ENCODE measurements around the gene AQP3.

Gene AQP3

GRCh38 chr9:33473643-33474352, 26.4 kb upstream of the AQP3 start, which contains the start of gene NOL6:
Gene NOL6 (minus strand): TSS chr9:33473924. CDS start chr9:33473842, 82 bp downstream.
- peak; percentile 96 for DNase-seq (ENCODE audit: low spot score)
- TF ChIP-seq CTCF (IDR thresholded peaks at IDR 0.05; ENCODE audit: extremely low read depth, missing control alignments) = no peak

- TF ChIP-seq CTCF (IDR thresholded peaks at IDR 0.05; ENCODE audit: extremely low read depth, missing control alignments) = no peak
- DNase-seq (ENCODE audit: low spot score) = peak; percentile 5
Measured at GRCh38 chr9:33472881-33473615, 25.7 kb upstream of the AQP3 start.

GRCh38 chr9:33472171-33472880, 24.9 kb upstream of the AQP3 start:
- no peak for TF ChIP-seq CTCF (IDR thresholded peaks at IDR 0.05; ENCODE audit: extremely low read depth, missing control alignments)
- DNase-seq (ENCODE audit: low spot score) = no peak

- TF ChIP-seq CTCF (IDR thresholded peaks at IDR 0.05; ENCODE audit: extremely low read depth, missing control alignments) = no peak
Measured at GRCh38 chr9:33471361-33471760, 24.0 kb upstream of the AQP3 start.

GRCh38 chr9:33469891-33470290, 22.5 kb upstream of the AQP3 start:
- no peak for DNase-seq (ENCODE audit: low spot score)
- no peak for TF ChIP-seq CTCF (IDR thresholded peaks at IDR 0.05; ENCODE audit: extremely low read depth, missing control alignments)

More at GRCh38 chr9:33471361-33471760, 24.0 kb upstream of the AQP3 start:
- no peak for DNase-seq (ENCODE audit: low spot score)

DNA sequence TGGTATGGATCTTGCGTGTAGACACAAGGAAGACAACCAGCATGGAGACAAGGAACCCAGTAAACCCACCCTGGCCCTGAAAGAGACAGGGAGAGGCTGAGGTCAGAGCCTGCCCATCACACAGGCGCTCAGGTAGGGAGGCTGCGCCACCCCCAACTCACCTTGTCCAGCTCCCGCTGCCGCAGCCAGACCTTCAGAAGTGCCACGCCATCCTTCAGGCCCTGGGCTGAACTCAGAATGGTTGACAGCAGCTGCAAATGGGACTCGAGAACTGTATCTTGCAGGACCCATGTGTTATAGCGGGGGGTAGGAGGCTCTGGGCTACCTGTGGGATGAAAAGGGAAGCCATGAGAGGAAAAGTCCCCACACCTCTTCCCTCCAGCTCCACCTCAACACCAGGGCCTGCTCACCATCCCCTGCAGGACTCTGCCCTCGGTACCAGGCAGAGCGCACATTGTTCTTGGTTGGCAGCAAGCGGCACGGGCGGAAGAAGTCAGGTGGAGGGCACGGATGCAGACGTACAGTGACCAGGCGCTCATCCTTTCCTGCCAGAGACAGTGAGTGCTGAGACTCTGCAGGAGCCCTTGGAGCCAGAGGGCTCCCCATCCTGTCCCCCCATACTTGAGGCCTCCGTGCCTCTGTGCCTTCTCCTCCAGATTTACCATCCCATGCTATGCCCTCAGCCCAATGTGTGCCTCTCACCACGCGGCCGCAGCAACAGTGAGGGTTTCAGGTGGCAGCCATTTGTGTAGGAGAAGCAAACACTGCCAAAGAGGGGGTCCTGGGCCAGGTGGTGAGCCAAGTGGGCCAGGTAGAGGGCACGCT, 21.6 kb upstream of the AQP3 start:
- TF ChIP-seq CTCF (IDR thresholded peaks at IDR 0.05; ENCODE audit: extremely low read depth, missing control alignments) = no peak
- no peak for DNase-seq (ENCODE audit: low spot score)
